ENCODE measurements around the gene CHMP4B.

- TF ChIP-seq, protein P1, sequence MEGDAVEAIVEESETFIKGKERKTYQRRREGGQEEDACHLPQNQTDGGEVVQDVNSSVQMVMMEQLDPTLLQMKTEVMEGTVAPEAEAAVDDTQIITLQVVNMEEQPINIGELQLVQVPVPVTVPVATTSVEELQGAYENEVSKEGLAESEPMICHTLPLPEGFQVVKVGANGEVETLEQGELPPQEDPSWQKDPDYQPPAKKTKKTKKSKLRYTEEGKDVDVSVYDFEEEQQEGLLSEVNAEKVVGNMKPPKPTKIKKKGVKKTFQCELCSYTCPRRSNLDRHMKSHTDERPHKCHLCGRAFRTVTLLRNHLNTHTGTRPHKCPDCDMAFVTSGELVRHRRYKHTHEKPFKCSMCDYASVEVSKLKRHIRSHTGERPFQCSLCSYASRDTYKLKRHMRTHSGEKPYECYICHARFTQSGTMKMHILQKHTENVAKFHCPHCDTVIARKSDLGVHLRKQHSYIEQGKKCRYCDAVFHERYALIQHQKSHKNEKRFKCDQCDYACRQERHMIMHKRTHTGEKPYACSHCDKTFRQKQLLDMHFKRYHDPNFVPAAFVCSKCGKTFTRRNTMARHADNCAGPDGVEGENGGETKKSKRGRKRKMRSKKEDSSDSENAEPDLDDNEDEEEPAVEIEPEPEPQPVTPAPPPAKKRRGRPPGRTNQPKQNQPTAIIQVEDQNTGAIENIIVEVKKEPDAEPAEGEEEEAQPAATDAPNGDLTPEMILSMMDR (IDR thresholded peaks at IDR 0.05), result no peak
- no peak for TF ChIP-seq POLR2A (IDR thresholded peaks at IDR 0.05)
Observed at GRCh38 chr20:33788351-33789049, 22.6 kb upstream of the CHMP4B start.

Data from adrenal gland (tissue), 5 donors.